Trophoblast cell (in vitro differentiated cells and primary cell): ENCODE data around the gene SLC41A2.
"Not testable (repeated sequence)": the region's sequence is repeated elsewhere in the genome, so short reads cannot be mapped to it uniquely, and the experiment has no call there.

ENCODE experiments used
- DNase-seq, 2 donors: peaks; one replicate each; pipeline ENCODE4 v3.0.0-alpha.2; 2016
- H2AFZ ChIP-seq: 2 replicates; pipeline ENCODE4 v1.6.1; 2013; ENCODE audit warnings: low read length, moderate library complexity, mild to moderate bottlenecking; ENCODE audit not compliant: insufficient read depth, poor library complexity
- H2AK5ac ChIP-seq: 2 replicates; pipeline ENCODE4 v1.6.1; 2013; ENCODE audit warnings: mild to moderate bottlenecking, low read length
- H2BK120ac ChIP-seq: 2 replicates; pipeline ENCODE4 v1.6.1; 2013; ENCODE audit warnings: low read length, mild to moderate bottlenecking, moderate library complexity; ENCODE audit not compliant: insufficient read depth, poor library complexity
- H2BK12ac ChIP-seq: 2 replicates; pipeline ENCODE4 v1.6.1; 2013; ENCODE audit warnings: mild to moderate bottlenecking, low read length, moderate library complexity
- H2BK5ac ChIP-seq: 2 replicates; pipeline ENCODE4 v1.6.1; 2013; ENCODE audit warnings: low read length, low read depth, moderate library complexity, mild to moderate bottlenecking; ENCODE audit not compliant: poor library complexity
- H3K14ac ChIP-seq: 2 replicates; pipeline ENCODE4 v1.6.1; 2013; ENCODE audit warnings: mild to moderate bottlenecking, low read length
- H3K18ac ChIP-seq: 2 replicates; pipeline ENCODE4 v1.6.1; 2013; ENCODE audit warnings: mild to moderate bottlenecking, low read length
- H3K23ac ChIP-seq: 2 replicates; pipeline ENCODE4 v1.6.1; 2013; ENCODE audit warnings: low read length
- H3K27ac ChIP-seq: 2 replicates; pipeline ENCODE4 v1.5.1; 2013; ENCODE audit warnings: low read depth, mild to moderate bottlenecking, inconsistent platforms, low read length, moderate library complexity
- H3K27me3 ChIP-seq: 2 replicates; pipeline ENCODE4 v1.6.1; 2013; ENCODE audit warnings: inconsistent platforms, mild to moderate bottlenecking, low read length, moderate library complexity; ENCODE audit not compliant: insufficient read depth
- H3K36me3 ChIP-seq, 2 experiments: 1 replicate in 1 of 2; 2 replicates in 1 of 2; pipeline ENCODE4 v1.6.1; 2013; ENCODE audit warnings: low read length in 2 of 2, mild to moderate bottlenecking in 2 of 2, moderate library complexity in 1 of 2; ENCODE audit not compliant: insufficient read depth in 2 of 2, control insufficient read depth in 1 of 2
- H3K4ac ChIP-seq: 2 replicates; pipeline ENCODE4 v1.6.1; 2013; ENCODE audit warnings: low read depth, mild to moderate bottlenecking, low read length, moderate library complexity
- H3K4me1 ChIP-seq, 2 experiments: 1 replicate in 1 of 2; 2 replicates in 1 of 2; pipeline ENCODE4 v1.6.1; 2013; ENCODE audit warnings: low read length in 2 of 2, mild to moderate bottlenecking in 2 of 2, moderate library complexity in 1 of 2; ENCODE audit not compliant: insufficient read depth in 2 of 2, control insufficient read depth in 1 of 2
- H3K4me2 ChIP-seq: 2 replicates; pipeline ENCODE4 v1.6.1; 2013; ENCODE audit warnings: inconsistent platforms, mild to moderate bottlenecking, low read length, moderate library complexity
- H3K4me3 ChIP-seq: 2 replicates; pipeline ENCODE4 v1.5.1; 2013; ENCODE audit warnings: mild to moderate bottlenecking, low read depth, low read length, inconsistent platforms
- H3K79me1 ChIP-seq: one replicate; pipeline ENCODE4 v1.6.1; 2013; ENCODE audit warnings: low read length
- H3K79me2 ChIP-seq: 2 replicates; pipeline ENCODE4 v1.6.1; 2013; ENCODE audit warnings: low read length, mild to moderate bottlenecking; ENCODE audit not compliant: control insufficient read depth, insufficient read depth, poor library complexity
- H3K9ac ChIP-seq: 2 replicates; pipeline ENCODE4 v1.6.1; 2013; ENCODE audit warnings: mild to moderate bottlenecking, low read length
- H3K9me3 ChIP-seq: 2 replicates; pipeline ENCODE4 v1.6.1; 2013; ENCODE audit warnings: low read depth, mild to moderate bottlenecking, control low read depth, inconsistent platforms, low read length; ENCODE audit not compliant: insufficient read depth
- H4K12ac ChIP-seq: 2 replicates; pipeline ENCODE4 v1.6.1; 2013; ENCODE audit warnings: low read depth, mild to moderate bottlenecking, low read length, moderate library complexity
- H4K8ac ChIP-seq: 2 replicates; pipeline ENCODE4 v1.6.1; 2013; ENCODE audit warnings: low read depth, mild to moderate bottlenecking, low read length, moderate library complexity
- H4K91ac ChIP-seq: one replicate; pipeline ENCODE4 v1.6.1; 2013; ENCODE audit warnings: low read depth, mild to moderate bottlenecking, low read length, moderate library complexity
- WGBS: extraction: QIAGEN DNeasy Blood & Tissue Kit; methylation state at CpG from one replicate; pipeline ENCODE4 v1.1.7; 2013; ENCODE audit warnings: missing lambda C conversion rate; ENCODE audit not compliant: insufficient read length, insufficient coverage; ENCODE audit errors: extremely low coverage; 5-methylcytosine and 5-hydroxymethylcytosine counted together

SLC41A2 gene

GRCh38 chr12:104952816-104953215 is 5.3 kb downstream of the SLC41A2 start:
- no peak overlapping the region for H3K4me3 ChIP-seq
- H2AFZ ChIP-seq = no peak overlapping the region
- H3K4me2 ChIP-seq = no peak overlapping the region
- no peak overlapping the region for H4K12ac ChIP-seq
- H3K36me3 ChIP-seq = no peaks in the 10 kb centered on the region
- no peak overlapping the region for H2BK12ac ChIP-seq
- peaks cover 2% of the 10 kb centered on the region for H3K27me3 ChIP-seq
- H3K9ac ChIP-seq = no peak overlapping the region
- no peak overlapping the region for H2BK120ac ChIP-seq
- DNase-seq = peak in 1 of 2 donors; percentile 49
- no peak overlapping the region for H3K4ac ChIP-seq
- no peak overlapping the region for H3K14ac ChIP-seq
- H3K9me3 ChIP-seq = no peaks in the 10 kb centered on the region
- no peak overlapping the region for H4K8ac ChIP-seq
- H3K23ac ChIP-seq = no peak overlapping the region
- H3K79me2 ChIP-seq = no peaks in the 10 kb centered on the region
- no peak overlapping the region for H2BK5ac ChIP-seq
- H3K4me1 ChIP-seq = no peaks in the 10 kb centered on the region
- peaks cover under 1% of the 10 kb centered on the region for H3K79me1 ChIP-seq
- no peak overlapping the region for H4K91ac ChIP-seq
- H3K27ac ChIP-seq = no peak overlapping the region
- no peak overlapping the region for H2AK5ac ChIP-seq
- no CpG with 5 or more reads among the region's 3 CpGs for WGBS
- no peak overlapping the region for H3K18ac ChIP-seq

DNA sequence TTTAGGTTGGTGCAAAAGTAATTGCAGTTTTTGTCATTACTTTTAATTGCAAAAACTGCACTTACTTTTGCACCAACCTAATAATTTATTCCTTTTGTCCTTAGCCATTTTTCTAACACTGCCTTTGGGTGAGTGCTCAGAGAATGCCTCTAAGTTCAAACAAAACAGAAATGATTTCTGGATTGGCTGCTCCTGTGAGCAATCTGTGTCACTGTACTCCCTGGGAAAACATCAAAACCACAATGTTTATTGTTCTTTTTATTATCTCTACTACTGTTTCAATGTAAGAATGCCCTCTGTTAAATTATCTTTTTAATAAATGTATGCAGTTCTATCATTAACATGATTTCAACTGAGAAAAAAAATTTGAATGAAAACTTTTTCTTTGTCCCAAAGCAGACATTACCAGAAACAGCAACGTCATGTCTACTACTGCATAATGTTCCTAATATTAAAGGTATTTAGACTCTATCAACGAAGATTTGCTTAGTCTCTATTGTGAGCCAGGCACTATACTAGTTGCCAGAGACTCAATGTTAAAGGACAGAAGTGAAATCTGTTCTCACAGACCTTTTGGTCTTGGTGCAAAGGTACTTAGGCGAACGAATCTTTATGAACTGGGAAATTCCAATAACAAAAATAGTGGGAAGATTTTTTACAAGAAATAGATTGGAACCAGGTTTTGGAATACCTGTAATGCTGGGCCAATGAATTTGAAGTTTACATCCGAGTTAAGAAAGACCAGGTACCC is 6.2 kb downstream of the SLC41A2 start:
- WGBS = no CpG with 5 or more reads among the region's 5 CpGs
- H3K79me1 ChIP-seq = no peaks in the 10 kb centered on the region
- no peaks in the 10 kb centered on the region for H3K4me1 ChIP-seq
- no peak overlapping the region for H2BK120ac ChIP-seq
- no peak overlapping the region for H3K4me2 ChIP-seq
- H4K91ac ChIP-seq = no peak overlapping the region
- no peak overlapping the region for H3K23ac ChIP-seq
- H4K8ac ChIP-seq = no peak overlapping the region
- no peak overlapping the region for H2AK5ac ChIP-seq
- DNase-seq = no peak
- H2BK12ac ChIP-seq = no peak overlapping the region
- no peaks in the 10 kb centered on the region for H3K27me3 ChIP-seq
- no peak overlapping the region for H3K4me3 ChIP-seq
- no peak overlapping the region for H2AFZ ChIP-seq
- H2BK5ac ChIP-seq = no peak overlapping the region
- H3K9ac ChIP-seq = no peak overlapping the region
- no peak overlapping the region for H3K27ac ChIP-seq
- no peak overlapping the region for H4K12ac ChIP-seq
- no peaks in the 10 kb centered on the region for H3K79me2 ChIP-seq
- H3K14ac ChIP-seq = no peak overlapping the region
- H3K36me3 ChIP-seq = no peaks in the 10 kb centered on the region
- no peak overlapping the region for H3K18ac ChIP-seq
- H3K9me3 ChIP-seq = no peaks in the 10 kb centered on the region
- no peak overlapping the region for H3K4ac ChIP-seq

GRCh38 chr12:104948716-104949115 is 9.4 kb downstream of the SLC41A2 start:
- not testable (repeated sequence) for H2BK120ac ChIP-seq, H3K27me3 ChIP-seq, H2AFZ ChIP-seq, H3K4me3 ChIP-seq, H2AK5ac ChIP-seq, H3K4ac ChIP-seq, H4K91ac ChIP-seq, H4K12ac ChIP-seq, H2BK5ac ChIP-seq, H2BK12ac ChIP-seq, H3K4me2 ChIP-seq, H3K27ac ChIP-seq, H3K9ac ChIP-seq, H3K18ac ChIP-seq, H3K4me1 ChIP-seq, H4K8ac ChIP-seq, H3K79me2 ChIP-seq, H3K9me3 ChIP-seq, H3K79me1 ChIP-seq, H3K36me3 ChIP-seq, H3K14ac ChIP-seq, DNase-seq, H3K23ac ChIP-seq
- no CpG with 5 or more reads among the region's 4 CpGs for WGBS

GRCh38 chr12:104944252-104944651 is 13.8 kb downstream of the SLC41A2 start:
- Histone ChIP-seq H3K4me1 (no peaks in the 10 kb centered on the region), H3K79me2 (no peaks in the 10 kb centered on the region), H3K9me3 (peaks cover 2% of the 10 kb centered on the region), H3K4me3 (no peak overlapping the region), H3K27ac (no peak overlapping the region), H2BK120ac (no peak overlapping the region), H3K36me3 (no peaks in the 10 kb centered on the region), H3K4ac (no peak overlapping the region), H2BK5ac (no peak overlapping the region), H3K23ac (no peak overlapping the region), H3K4me2 (no peak overlapping the region), H2AFZ (no peak overlapping the region), H2AK5ac (no peak overlapping the region), H3K9ac (no peak overlapping the region), H4K91ac (no peak overlapping the region), H2BK12ac (no peak overlapping the region), H3K14ac (no peak overlapping the region), H3K27me3 (no peaks in the 10 kb centered on the region), H3K79me1 (no peaks in the 10 kb centered on the region), H3K18ac (no peak overlapping the region), H4K8ac (no peak overlapping the region), H4K12ac (no peak overlapping the region)
- WGBS = no CpG with 5 or more reads among the region's 3 CpGs
- DNase-seq = no peak
